Aorta (tissue), 5 donors: ENCODE results near the gene ARHGEF26. TPM values are rescaled to one million over a fixed set of nuclear protein-coding genes. Genes with fewer than 3 reads are reported as not detected.

Source experiments
- ATAC-seq: fragments of 200-7000 bp; cut with Tn5 transposase; one replicate; pipeline ENCODE4 v1.9.1; 2022; ENCODE audit warnings: moderate library complexity; ENCODE audit not compliant: low FRiP score
- DNase-seq, 2 donors: peaks; one replicate each; pipeline ENCODE4 v3.0.0-alpha.2; 2020
- H3K27ac ChIP-seq, 2 donors: one replicate each; pipeline ENCODE4 v1.5.1; 2013; ENCODE audit warnings: low read length in 2 of 2, mild to moderate bottlenecking in 2 of 2, moderate library complexity in 2 of 2, control low read depth in 1 of 2, inconsistent platforms in 1 of 2, low read depth in 1 of 2
- H3K27me3 ChIP-seq, 2 donors: one replicate each; pipeline ENCODE4 v1.6.1; 2013; ENCODE audit warnings: control low read depth in 1 of 2, low read length in 1 of 2, mild to moderate bottlenecking in 1 of 2, moderate library complexity in 1 of 2; ENCODE audit not compliant: insufficient read depth in 2 of 2, control insufficient read depth in 1 of 2
- H3K36me3 ChIP-seq, 2 donors: one replicate each; pipeline ENCODE4 v1.6.1; 2013; ENCODE audit warnings: control low read depth in 1 of 2, low read length in 1 of 2, mild to moderate bottlenecking in 1 of 2; ENCODE audit not compliant: insufficient read depth in 2 of 2, control insufficient read depth in 1 of 2
- H3K4me1 ChIP-seq, 2 donors: one replicate each; pipeline ENCODE4 v1.6.1; 2013; ENCODE audit warnings: low read length in 2 of 2, control low read depth in 1 of 2, mild to moderate bottlenecking in 1 of 2, moderate library complexity in 1 of 2; ENCODE audit not compliant: insufficient read depth in 2 of 2, control insufficient read depth in 1 of 2
- H3K4me3 ChIP-seq, 2 donors: one replicate each; pipeline ENCODE4 v1.5.1; 2013; ENCODE audit warnings: low read length in 2 of 2, control low read depth in 1 of 2, mild to moderate bottlenecking in 1 of 2
- H3K9me3 ChIP-seq: one replicate; pipeline ENCODE4 v1.6.1; 2013; ENCODE audit warnings: mild to moderate bottlenecking, low read length; ENCODE audit not compliant: control insufficient read depth
- WGBS, 2 donors: extraction: QIAGEN DNeasy Blood & Tissue Kit; methylation state at CpG; one replicate each; pipeline ENCODE4 v1.1.7; 2013; 5-methylcytosine and 5-hydroxymethylcytosine counted together
- intact Hi-C, 2 donors: fragments of 100-400 bp; cut with DNase I; formaldehyde crosslinking; loops; one replicate each; pipeline versions ENCODE4 v1.14.2 to v1.15.0; 2022
- polyA plus RNA-seq, 2 donors: library from polyadenylated mRNA; stranded (reverse); fragments of 200-250 nt; gene quantifications; one replicate each; pipeline ENCODE4 v1.2.3, GENCODE V29; 2013
- total RNA-seq, 2 donors: library from RNA; stranded (reverse); fragmentation: NEBNext Ultra II Directional; extraction: Animal tissue kit (Norgen Biotek cat#: 25700); gene quantifications; one replicate each; pipeline ENCODE4 v1.2.1, GENCODE V29; 2021
- donor health status: healthy with polysubstance abuse.
- donor health status: Bipolar disorder and iron deficiency.
- donor health status: DM: no; HTN: no; CAD: no.
- donor health status: DM: no; HTN: no; CAD: no.
- donor health status: DM: yes; HTN: yes; CAD: no.

ARHGEF26 gene
- total and polyA plus RNA-seq, 4 donors = 16.4 to 31.5 (median 25.7) TPM

- 99 to 100% methylated on average over 1 of the region's 1 CpG for WGBS, 2 donors
- H3K27ac ChIP-seq = no peak overlapping the region
These were observed 70.3 kb downstream of the ARHGEF26 start for GRCh38 chr3:154191520-154191919.

GRCh38 chr3:154192225-154192624 lies 71.0 kb downstream of the ARHGEF26 start:
- intact Hi-C loops = no loop called here
- ATAC-seq (no peak), DNase-seq (no peak)
- peaks cover 2% of the 10 kb centered on the region for H3K9me3 ChIP-seq
- no peaks in the 10 kb centered on the region for H3K4me1 ChIP-seq
- H3K36me3 ChIP-seq = peaks cover 5 to 10% of the 10 kb centered on the region in 2 donors
- 91 to 98% methylated on average over 2 of the region's 2 CpGs for WGBS, 2 donors
- no peak overlapping the region for H3K4me3 ChIP-seq
- H3K27ac ChIP-seq = no peak overlapping the region
- no peaks in the 10 kb centered on the region for H3K27me3 ChIP-seq

More at GRCh38 chr3:154191520-154191919, 70.3 kb downstream of the ARHGEF26 start:
- DNase-seq = no peak
- ATAC-seq = no peak
- Histone ChIP-seq H3K4me3 (no peak overlapping the region), H3K27me3 (no peaks in the 10 kb centered on the region), H3K9me3 (peaks cover 2% of the 10 kb centered on the region), H3K4me1 (no peaks in the 10 kb centered on the region), H3K36me3 (peaks cover 5 to 10% of the 10 kb centered on the region in 2 donors)
- intact Hi-C loops = no loop called here

DNA sequence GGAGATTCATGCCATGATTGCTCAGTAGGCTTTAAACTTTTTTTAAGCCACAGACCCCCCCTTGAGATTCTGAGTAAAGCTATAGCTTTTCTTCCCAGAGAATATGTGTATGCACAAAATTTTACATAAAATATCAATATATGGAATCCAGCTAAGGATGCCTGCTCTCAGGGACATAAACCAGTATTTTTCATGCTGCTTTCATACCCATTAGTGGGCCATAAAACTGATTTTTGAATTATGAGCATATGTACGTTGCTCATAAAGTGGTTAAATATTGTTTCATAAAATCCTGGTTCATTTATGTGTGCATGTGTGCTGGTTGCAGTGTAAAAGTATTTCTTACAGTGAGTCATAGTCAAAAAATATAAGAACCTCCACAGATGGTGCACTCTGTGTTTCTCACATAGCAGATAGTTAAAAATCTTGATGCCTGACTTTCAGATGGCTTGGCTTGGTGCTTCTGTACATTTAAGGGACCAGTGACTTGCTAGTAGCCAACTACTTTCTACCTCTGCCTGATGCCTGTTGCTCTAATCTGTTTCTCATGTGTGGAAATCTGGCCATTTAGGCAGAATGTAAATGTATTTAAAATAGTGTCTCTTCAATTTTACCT lies 71.9 kb downstream of the ARHGEF26 start:
- Histone ChIP-seq H3K4me3 (no peak overlapping the region), H3K4me1 (no peaks in the 10 kb centered on the region), H3K36me3 (peaks cover 5 to 10% of the 10 kb centered on the region in 2 donors), H3K27me3 (no peaks in the 10 kb centered on the region), H3K27ac (no peak overlapping the region), H3K9me3 (peaks cover 2% of the 10 kb centered on the region)
- DNase-seq = no peak
- intact Hi-C loops = no loop called here
- WGBS, 2 donors = 80 to 92% methylated on average over 1 of the region's 1 CpG
- no peak for ATAC-seq

DNA sequence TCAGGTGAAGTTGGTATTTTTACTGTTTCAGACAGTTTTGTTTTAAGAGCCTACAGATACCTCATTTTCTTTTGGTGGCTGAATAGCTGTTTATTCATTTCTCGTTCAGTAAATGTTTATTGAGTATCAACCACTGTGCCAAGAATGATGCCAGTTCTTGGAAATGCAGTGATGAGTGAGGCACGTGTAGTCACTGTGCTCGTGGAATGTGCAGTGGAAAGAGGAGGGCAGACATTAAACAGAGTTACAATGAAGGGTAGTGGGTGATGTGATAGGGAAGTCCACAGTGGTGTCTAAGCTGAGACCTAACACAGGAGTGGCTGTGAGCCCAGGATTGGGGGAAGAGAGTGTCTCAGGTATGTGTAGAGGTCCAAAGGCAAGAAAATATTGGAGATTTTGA lies 73.7 kb downstream of the ARHGEF26 start:
- WGBS, 2 donors = 66 to 73% methylated on average over 3 of the region's 3 CpGs
- Histone ChIP-seq H3K4me1 (no peaks in the 10 kb centered on the region), H3K4me3 (no peak overlapping the region), H3K36me3 (peaks cover 5 to 8% of the 10 kb centered on the region in 2 donors), H3K27me3 (no peaks in the 10 kb centered on the region), H3K27ac (no peak overlapping the region), H3K9me3 (peaks cover 2% of the 10 kb centered on the region)
- intact Hi-C loops = no loop called here
- ATAC-seq (no peak), DNase-seq (no peak)

GRCh38 chr3:154195620-154196356 lies 74.6 kb downstream of the ARHGEF26 start:
- no peak overlapping the region for H3K27ac ChIP-seq
- peaks cover 5 to 8% of the 10 kb centered on the region in 2 donors for H3K36me3 ChIP-seq
- no peaks in the 10 kb centered on the region for H3K27me3 ChIP-seq
- intact Hi-C loops = no loop called here
- no peak for DNase-seq
- 68 to 79% methylated on average over 6 of the region's 6 CpGs for WGBS, 2 donors
- H3K9me3 ChIP-seq = peaks cover 2% of the 10 kb centered on the region
- no peak for ATAC-seq
- H3K4me1 ChIP-seq = no peaks in the 10 kb centered on the region
- no peak overlapping the region for H3K4me3 ChIP-seq

- Histone ChIP-seq H3K27ac (no peak overlapping the region), H3K4me1 (no peaks in the 10 kb centered on the region), H3K36me3 (peaks cover 5% of the 10 kb centered on the region in 2 donors), H3K27me3 (no peaks in the 10 kb centered on the region), H3K9me3 (no peaks in the 10 kb centered on the region), H3K4me3 (no peak overlapping the region)
- DNase-seq (no peak), ATAC-seq (no peak)
- 77 to 83% methylated on average over 4 of the region's 4 CpGs for WGBS, 2 donors
- intact Hi-C loops = no loop called here
These were observed 76.6 kb downstream of the ARHGEF26 start for GRCh38 chr3:154197751-154198150.

DNA sequence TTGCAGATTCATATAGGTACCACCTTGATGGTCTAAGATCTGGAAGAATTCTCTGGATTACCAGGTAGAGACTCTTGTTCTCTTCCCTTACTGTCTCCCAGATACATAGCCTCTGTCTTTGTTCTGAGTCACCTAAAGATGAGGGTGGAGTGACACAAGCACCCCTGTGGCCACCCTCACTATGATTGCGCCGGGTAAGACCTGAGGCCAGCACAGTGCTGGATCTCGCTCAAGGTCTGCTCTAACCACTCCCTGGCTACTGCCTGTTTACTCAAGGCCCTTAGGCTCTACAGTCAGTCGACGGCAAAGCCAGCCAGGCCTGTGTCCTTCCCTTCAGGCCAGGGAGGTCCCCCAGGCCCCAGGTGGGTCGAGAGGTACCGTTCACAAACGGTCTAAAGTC lies 88.3 kb downstream of the ARHGEF26 start:
- Histone ChIP-seq H3K27ac (no peak overlapping the region), H3K9me3 (no peaks in the 10 kb centered on the region), H3K27me3 (no peaks in the 10 kb centered on the region), H3K4me3 (no peak overlapping the region), H3K4me1 (no peaks in the 10 kb centered on the region), H3K36me3 (peaks cover 0 to 7% of the 10 kb centered on the region in 2 donors)
- intact Hi-C loops = no loop called here
- 96% methylated on average over 8 of the region's 8 CpGs for WGBS, 2 donors
- DNase-seq (no peak), ATAC-seq (no peak)

GRCh38 chr3:154210986-154211385 lies 89.8 kb downstream of the ARHGEF26 start:
- intact Hi-C loops = no loop called here
- Histone ChIP-seq H3K27ac (no peak overlapping the region), H3K9me3 (no peaks in the 10 kb centered on the region), H3K27me3 (no peaks in the 10 kb centered on the region), H3K36me3 (peaks cover 0 to 9% of the 10 kb centered on the region in 2 donors), H3K4me3 (no peak overlapping the region), H3K4me1 (no peaks in the 10 kb centered on the region)
- 95 to 100% methylated on average over 1 of the region's 1 CpG for WGBS, 2 donors
- ATAC-seq = no peak
- no peak for DNase-seq

GRCh38 chr3:154214306-154214705 lies 93.1 kb downstream of the ARHGEF26 start:
- Histone ChIP-seq H3K4me3 (no peak overlapping the region), H3K4me1 (no peaks in the 10 kb centered on the region), H3K27ac (no peak overlapping the region), H3K36me3 (peaks cover 0 to 10% of the 10 kb centered on the region in 2 donors), H3K9me3 (no peaks in the 10 kb centered on the region), H3K27me3 (no peaks in the 10 kb centered on the region)
- 89 to 95% methylated on average over 2 of the region's 2 CpGs for WGBS, 2 donors
- intact Hi-C loops = no loop called here
- DNase-seq (no peak), ATAC-seq (no peak)
